CD4-positive, alpha-beta T cell treated with Interleukin-17A for 1 hour (primary cell): ENCODE data around the gene DOK3.
A peak's percentile ranks its signal among the peaks of the same experiment; 100 is the strongest.

Source experiments
- DNase-seq: peaks from one replicate; pipeline ENCODE4 v3.0.0-alpha.2; 2020

DOK3 gene

DNA sequence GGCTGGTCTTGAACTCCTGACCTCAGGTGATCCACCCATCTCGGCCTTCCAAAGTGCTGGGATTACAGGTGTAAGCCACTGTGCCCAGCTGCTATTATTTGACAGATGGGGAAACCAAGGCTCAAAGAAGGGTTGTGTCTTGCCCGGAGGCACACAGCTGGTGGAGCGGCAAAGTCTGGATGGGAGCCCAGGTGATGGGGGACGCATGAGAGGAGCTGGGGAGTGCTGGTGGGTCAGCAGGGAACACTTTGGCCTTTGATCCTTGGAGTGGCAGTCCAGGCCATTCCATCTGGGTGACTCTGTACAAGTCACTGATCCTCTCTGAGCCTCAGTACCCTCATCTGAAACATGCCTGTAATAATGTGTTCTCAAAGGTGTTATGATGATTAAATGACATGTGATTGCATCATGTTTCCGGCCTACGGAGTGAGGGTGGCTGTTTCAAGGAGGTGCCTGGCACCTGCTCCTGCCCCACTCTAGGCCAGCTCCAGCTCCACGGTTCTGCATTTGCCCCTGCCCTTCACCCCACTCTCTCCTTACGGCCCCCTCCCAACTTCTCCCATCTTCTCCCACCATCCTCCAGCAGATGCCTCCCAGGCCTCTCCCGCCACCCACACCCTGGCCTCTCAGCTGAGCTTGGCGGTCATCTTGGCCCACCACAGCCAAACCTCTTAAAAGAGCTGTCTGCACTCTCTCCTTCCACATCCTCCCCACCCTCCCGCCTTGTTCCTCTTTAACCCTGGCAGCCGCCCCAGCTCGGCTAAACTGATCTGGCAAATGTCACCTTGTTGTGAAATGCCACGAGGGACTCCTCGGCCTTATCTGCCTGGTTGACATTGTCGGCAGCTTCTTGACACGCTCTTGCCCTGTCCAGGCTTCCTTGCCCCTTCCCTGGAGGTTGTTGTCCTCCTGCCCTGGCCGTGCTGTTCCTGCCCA lies 30.6 kb downstream of the DOK3 start:
- DNase-seq = no peak

- DNase-seq = no peak
These were observed 31.7 kb downstream of the DOK3 start for GRCh38 chr5:177477701-177478477.

- no peak for DNase-seq
These were observed 32.9 kb downstream of the DOK3 start for GRCh38 chr5:177476531-177477233.

DNA sequence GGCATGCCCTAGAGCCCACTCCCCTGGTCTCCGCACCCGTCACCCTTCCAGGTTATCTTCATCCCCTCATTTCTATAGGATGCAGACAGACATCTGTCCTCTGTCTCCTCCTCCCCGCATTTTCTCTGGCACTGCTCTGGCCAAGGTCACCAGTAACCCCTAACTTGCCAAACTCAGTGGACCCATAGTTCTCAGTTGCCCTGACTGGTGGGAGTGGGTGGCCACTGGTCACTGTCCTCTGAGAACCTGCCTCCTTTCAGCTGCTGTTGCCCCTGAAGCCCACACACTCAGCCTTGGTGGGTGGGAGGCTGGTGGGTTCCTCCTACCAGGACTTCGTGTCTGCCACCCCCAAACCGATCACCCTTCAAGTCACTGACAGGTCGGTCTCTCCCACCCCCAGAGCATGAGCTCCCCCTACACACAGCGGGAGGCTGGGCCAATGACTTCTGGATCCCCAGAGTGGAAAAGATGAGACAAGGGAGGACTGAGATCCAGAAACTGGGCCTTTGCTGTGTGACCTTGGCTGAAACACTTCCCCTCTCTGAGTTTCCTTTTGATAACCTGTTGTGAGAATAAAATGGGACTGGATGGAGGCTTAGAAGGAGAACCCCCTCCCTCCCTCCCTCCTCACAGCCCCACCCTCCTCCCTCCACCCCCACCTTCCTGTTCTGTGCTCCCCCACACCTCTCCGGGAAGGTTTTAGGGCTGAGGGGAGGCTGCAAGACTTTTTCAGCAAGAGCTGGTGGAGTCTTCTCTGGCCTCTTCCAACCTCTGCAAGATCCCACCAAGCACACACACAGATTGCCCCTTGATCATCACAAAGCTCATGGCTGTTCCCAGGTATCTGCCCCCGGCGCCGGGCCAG lies 33.8 kb downstream of the DOK3 start:
- no peak for DNase-seq

DNA sequence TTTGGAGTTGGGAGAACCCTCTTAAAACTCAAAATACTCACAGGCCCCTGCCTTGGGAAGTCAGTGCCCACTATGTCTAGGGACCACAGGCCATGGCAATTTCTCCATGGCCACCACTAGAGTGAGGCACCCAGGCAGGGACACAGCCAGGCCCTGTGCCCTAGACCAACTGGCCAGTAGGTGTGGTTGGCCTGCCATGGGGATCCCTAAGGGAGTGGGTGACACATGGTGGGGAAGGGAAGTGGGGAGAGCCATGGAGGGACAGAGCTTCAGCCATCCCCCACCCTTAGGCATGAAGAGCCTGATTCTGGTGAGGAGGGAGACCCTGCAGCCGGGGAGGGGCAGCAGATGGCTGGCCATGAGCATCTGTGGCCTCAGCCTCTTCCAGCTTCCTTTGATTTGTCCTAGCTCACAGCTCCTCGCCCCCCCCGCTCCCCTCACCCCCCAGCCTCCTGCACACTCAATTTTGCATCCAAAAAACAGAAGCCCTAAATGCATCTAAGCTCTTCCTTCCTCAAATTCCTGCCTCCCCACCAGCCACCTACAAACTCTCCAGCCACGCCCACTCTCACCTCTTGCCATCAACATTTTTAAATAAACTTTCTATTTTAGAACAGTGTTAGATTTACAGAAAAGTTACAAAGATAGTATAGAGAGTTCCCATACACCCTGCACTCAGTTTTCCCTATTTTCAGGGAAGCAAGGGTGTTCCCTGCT lies 34.6 kb downstream of the DOK3 start:
- DNase-seq = no peak

- DNase-seq = no peak
These were observed 35.6 kb downstream of the DOK3 start for GRCh38 chr5:177474002-177474476.

- no peak for DNase-seq
These were observed 36.1 kb downstream of the DOK3 start, which contains the start of gene DBN1 for GRCh38 chr5:177473443-177474001. DBN1 (minus strand) TSS chr5:177473634; CDS start chr5:177473521, 113 bp downstream.

- peak; percentile 67 for DNase-seq
These were observed 36.9 kb downstream of the DOK3 start for GRCh38 chr5:177472460-177473442.

DNA sequence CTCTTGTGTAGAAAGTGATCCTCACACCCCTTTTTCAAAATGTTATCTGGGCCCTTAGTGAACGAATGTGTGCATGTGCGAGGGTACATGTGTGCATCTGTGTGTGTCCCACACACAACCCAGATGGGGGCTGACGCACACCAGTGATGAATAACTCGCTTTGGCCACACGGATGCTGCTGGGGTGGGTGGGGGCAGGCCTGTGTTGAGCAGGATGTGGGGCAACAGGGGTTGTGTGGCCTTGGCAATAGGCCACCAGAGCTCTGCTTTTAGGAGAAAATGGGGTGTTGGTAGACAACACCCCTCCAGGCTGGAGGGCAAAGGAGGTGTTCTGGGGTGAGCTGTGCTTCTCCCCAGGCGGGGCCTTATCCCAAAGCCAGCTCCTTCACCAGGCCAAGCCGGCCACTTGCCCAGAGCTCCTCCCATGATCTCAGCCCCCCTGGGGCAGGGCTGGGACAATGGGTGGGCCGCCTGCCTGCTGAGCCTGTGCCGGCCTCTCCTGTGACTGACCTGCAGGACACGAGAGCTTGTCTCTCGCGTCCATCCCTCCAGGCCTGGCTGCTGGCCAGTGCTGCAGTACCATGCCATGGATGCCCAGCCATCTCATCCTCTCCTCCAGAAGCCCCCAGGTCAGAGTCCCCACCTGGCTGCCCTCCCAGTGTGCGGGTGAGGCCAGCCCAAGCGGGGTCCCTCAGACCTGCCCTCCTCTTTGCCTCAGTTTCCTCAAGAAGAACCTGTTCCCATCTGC lies 37.8 kb downstream of the DOK3 start:
- DNase-seq = peak; percentile 37

- DNase-seq = no peak
These were observed 38.7 kb downstream of the DOK3 start for GRCh38 chr5:177470759-177471536.

DNA sequence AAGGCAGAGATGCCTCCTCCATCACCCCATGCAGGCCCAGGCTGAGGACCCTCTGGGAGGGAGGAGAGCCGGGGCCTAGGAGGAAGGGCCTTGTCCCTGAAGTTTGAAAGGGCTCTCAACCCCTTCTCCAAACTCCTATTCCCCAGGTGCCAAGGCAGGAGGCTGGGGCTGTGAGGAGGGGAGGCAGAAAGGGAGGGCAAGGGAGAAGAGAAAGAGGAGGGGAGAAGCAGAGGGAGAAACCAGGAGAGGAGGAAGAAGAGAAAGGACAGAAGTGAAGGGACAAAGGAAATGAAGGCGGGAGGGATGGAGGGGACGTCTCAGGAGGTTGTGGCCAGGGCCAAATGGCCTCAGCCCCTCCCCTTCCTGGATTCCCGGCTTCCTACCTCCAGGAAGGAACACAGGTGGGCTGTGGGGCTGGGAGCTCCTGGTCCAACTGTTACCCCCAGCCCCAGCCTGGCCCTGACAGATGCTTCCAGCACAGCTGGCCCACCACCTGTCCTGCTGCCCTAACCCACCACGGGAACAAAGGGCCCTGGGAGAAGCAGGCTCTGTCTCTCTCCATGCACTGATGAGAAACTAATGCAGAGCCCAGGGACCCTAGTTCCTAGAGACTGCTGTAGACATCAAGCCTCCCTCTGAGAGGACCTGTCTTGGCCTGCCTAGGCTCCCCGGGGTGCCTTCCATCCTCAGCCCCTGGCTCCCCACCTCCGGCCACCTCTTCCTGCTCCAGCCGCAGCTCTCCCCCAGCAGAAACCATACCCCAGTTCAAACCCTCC lies 39.7 kb downstream of the DOK3 start:
- DNase-seq = no peak

- DNase-seq = no peak
These were observed 40.7 kb downstream of the DOK3 start for GRCh38 chr5:177468685-177469628.

DNA sequence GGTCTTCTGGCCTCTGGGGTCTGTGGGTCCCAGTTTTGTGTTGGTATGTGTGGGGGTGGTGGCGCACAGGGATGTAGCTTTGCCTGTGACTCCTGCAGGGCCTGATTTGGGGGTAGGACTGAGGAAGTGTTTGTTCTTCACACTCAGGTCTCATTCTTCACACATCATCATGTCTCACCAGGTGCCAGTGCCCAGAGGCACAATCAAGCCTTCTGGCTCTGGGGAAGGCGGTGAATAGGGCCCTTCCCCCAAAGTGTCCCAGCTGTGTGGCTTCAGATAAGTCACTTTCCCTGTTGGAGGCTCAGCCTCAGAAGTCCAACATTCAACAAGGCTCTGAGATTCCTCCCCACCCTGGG lies 41.3 kb downstream of the DOK3 start:
- DNase-seq = no peak

GRCh38 chr5:177467436-177467835 lies 42.2 kb downstream of the DOK3 start:
- DNase-seq = no peak

- no peak for DNase-seq
These were observed 42.8 kb downstream of the DOK3 start for GRCh38 chr5:177466861-177467260.

DNA sequence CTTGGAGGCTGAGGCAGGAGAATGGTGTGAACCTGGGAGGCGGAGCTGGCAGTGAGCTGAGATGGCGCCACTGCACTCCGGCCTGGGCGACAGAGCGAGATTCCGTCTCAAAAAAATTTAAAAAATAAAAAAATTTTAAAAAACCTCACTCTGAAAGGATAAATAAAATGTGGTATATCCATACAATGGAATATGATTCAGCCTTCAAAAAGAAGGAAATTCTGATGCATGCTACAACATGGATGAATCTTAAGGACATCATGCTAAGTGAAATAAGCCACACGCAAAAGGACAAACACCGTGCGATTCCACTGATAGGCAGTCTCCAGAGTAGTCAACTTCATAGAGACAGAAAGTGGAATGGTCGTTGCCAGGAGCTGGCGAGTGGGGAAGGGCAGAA lies 44.6 kb downstream of the DOK3 start:
- no peak for DNase-seq
